ENCODE measurements around the gene AMDHD2.
"Not testable (repeated sequence)": the region's sequence is repeated elsewhere in the genome, so short reads cannot be mapped to it uniquely, and the experiment has no call there.

DNA sequence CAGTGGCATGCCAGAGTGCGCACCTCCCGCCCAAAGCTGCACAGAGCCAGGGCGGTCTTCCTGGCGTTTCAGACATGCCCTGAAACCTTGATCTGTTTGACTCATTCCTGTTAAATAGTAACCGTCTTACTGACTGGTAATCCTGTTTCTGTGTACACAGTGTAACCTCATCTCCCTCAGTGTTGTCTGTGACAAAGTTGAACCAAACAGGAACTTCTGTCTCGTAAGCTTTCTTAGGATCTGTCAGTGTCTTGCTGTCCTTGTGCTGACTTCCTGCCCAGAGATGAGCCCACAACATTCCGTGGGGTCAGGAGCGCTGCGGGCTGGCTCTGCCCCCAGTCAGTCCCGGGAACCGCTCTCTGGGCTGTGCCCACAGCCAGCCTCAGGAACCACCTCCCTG, 48.4 kb downstream of the AMDHD2 start:
- TF ChIP-seq, protein P1, sequence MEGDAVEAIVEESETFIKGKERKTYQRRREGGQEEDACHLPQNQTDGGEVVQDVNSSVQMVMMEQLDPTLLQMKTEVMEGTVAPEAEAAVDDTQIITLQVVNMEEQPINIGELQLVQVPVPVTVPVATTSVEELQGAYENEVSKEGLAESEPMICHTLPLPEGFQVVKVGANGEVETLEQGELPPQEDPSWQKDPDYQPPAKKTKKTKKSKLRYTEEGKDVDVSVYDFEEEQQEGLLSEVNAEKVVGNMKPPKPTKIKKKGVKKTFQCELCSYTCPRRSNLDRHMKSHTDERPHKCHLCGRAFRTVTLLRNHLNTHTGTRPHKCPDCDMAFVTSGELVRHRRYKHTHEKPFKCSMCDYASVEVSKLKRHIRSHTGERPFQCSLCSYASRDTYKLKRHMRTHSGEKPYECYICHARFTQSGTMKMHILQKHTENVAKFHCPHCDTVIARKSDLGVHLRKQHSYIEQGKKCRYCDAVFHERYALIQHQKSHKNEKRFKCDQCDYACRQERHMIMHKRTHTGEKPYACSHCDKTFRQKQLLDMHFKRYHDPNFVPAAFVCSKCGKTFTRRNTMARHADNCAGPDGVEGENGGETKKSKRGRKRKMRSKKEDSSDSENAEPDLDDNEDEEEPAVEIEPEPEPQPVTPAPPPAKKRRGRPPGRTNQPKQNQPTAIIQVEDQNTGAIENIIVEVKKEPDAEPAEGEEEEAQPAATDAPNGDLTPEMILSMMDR (IDR thresholded peaks at IDR 0.05; ENCODE audit: low read depth, low read length, poor library complexity, severe bottlenecking), result not testable (repeated sequence)
- not testable (repeated sequence) for TF ChIP-seq EZH2phosphoT487 (IDR thresholded peaks at IDR 0.05; ENCODE audit: borderline replicate concordance, low read length)

Measured in DOHH2 (cell line).